ENCODE measurements around the gene NOB1. TPM values are rescaled to one million over a fixed set of nuclear protein-coding genes. Genes with fewer than 3 reads are reported as not detected.

NOB1 gene
- total and polyA plus RNA-seq, 2 experiments from 2014 or later, result 41.4 to 56.6 TPM

GRCh38 chr16:69724414-69724873 is 30.3 kb downstream of the NOB1 start:
- Histone ChIP-seq H3K27ac (ENCODE audit: low read depth) (peak overlapping the region; percentile 61; the same call in 1 of the 2 replicates), H3K4me2 (peak overlapping the region; percentile 96; the same call in 1 of the 2 replicates), H3K9me2 (ENCODE audit: insufficient read depth) (no peaks in the 10 kb centered on the region), H3K4me1 (ENCODE audit: insufficient read depth) (peaks cover 32% of the 10 kb centered on the region), H3K4me3 (peak overlapping the region; percentile 62; the same call in 1 of the 2 replicates), H4K20me1 (replicated peaks; ENCODE audit: insufficient read depth) (no peaks in the 10 kb centered on the region), H3K36me3 (ENCODE audit: insufficient read depth) (no peaks in the 10 kb centered on the region; the same call in 1 of the 2 replicates), H3K79me2 (replicated peaks; ENCODE audit: insufficient read depth) (peaks cover 38% of the 10 kb centered on the region), H3K27me3 (ENCODE audit: insufficient read depth) (no peaks in the 10 kb centered on the region), H2AFZ (no peak overlapping the region), H3F3A (replicated peaks; ENCODE audit: low read depth) (peaks cover 28% of the 10 kb centered on the region; the same call in 1 of the 2 replicates)
- H3K27ac Mint-ChIP-seq, result peak overlapping the region; percentile 11; the same call in 1 of the 2 replicates
- ATAC-seq (no peak), DNase-seq (ENCODE audit: low spot score) (no peak)
- H3K27me3 Mint-ChIP-seq (ENCODE audit: insufficient read depth, low read depth, poor library complexity), result peaks cover 23% of the 10 kb centered on the region
- peak overlapping the region; percentile 83; the same call in 2 of the 3 replicates for H3K4me3 Mint-ChIP-seq
- TF ChIP-seq JUNB (IDR thresholded peaks at IDR 0.05; ENCODE audit: unreplicated experiment), result no peak
- H3K9me3 Mint-ChIP-seq, result no peaks in the 10 kb centered on the region
- no peaks in the 10 kb centered on the region; the same call in 2 of the 3 replicates for H3K36me3 Mint-ChIP-seq (ENCODE audit: low read depth)
- peaks cover 34% of the 10 kb centered on the region for H3K4me1 Mint-ChIP-seq

GRCh38 chr16:69721441-69721957 is 33.2 kb downstream of the NOB1 start:
- DNase-seq (ENCODE audit: low spot score) (no peak), ATAC-seq (no peak)
- Histone ChIP-seq H3K36me3 (ENCODE audit: insufficient read depth) (peaks cover 3% of the 10 kb centered on the region; the same call in 1 of the 2 replicates), H3K4me2 (no peak overlapping the region), H3K9me2 (ENCODE audit: insufficient read depth) (no peaks in the 10 kb centered on the region), H3K4me1 (ENCODE audit: insufficient read depth) (peaks cover 15% of the 10 kb centered on the region), H3K4me3 (no peak overlapping the region), H3K79me2 (replicated peaks; ENCODE audit: insufficient read depth) (peaks cover 32% of the 10 kb centered on the region), H3K27me3 (ENCODE audit: insufficient read depth) (no peaks in the 10 kb centered on the region), H3F3A (replicated peaks; ENCODE audit: low read depth) (peaks cover 14% of the 10 kb centered on the region; the same call in 1 of the 2 replicates), H2AFZ (no peak overlapping the region), H3K27ac (ENCODE audit: low read depth) (0 out of 2 replicates have a peak overlapping the region, but pooled peaks have one; percentile 45), H4K20me1 (replicated peaks; ENCODE audit: insufficient read depth) (no peaks in the 10 kb centered on the region; the same call in 1 of the 2 replicates)
- Mint-ChIP-seq H3K9me3 (no peaks in the 10 kb centered on the region), H3K36me3 (ENCODE audit: low read depth) (peaks cover 4% of the 10 kb centered on the region; the same call in 2 of the 3 replicates), H3K27me3 (ENCODE audit: insufficient read depth, low read depth, poor library complexity) (peaks cover 9% of the 10 kb centered on the region), H3K27ac (no peak overlapping the region), H3K4me1 (peaks cover 17% of the 10 kb centered on the region), H3K4me3 (no peak overlapping the region)
- TF ChIP-seq NANOG (IDR thresholded peaks at IDR 0.05; ENCODE audit: borderline replicate concordance) (no peak), ZNF114 (CRISPR knock-in tag; IDR thresholded peaks at IDR 0.05) (no peak), POLR2AphosphoS5 (IDR thresholded peaks at IDR 0.05; ENCODE audit: low read depth) (no peak), CTCF (conservative IDR thresholded peaks at IDR 0.05; ENCODE audit: low read depth in 2 of 2) (no peak), ZNF462 (CRISPR knock-in tag; IDR thresholded peaks at IDR 0.05) (no peak), EZH2 (IDR thresholded peaks at IDR 0.05; ENCODE audit: low read depth, unreplicated experiment) (no peak), ETS1 (IDR thresholded peaks at IDR 0.05) (no peak), EZH2phosphoT487 (IDR thresholded peaks at IDR 0.05; ENCODE audit: unreplicated experiment) (no peak), CREB1 (CRISPR knock-in tag; IDR thresholded peaks at IDR 0.05; ENCODE audit: low read depth) (no peak), JUNB (IDR thresholded peaks at IDR 0.05; ENCODE audit: unreplicated experiment) (no peak), ZNF331 (CRISPR knock-in tag; IDR thresholded peaks at IDR 0.05; ENCODE audit: low read depth) (no peak), STAT1 (IDR thresholded peaks at IDR 0.05; ENCODE audit: unreplicated experiment) (no peak)
